Activated naive CD8-positive, alpha-beta T cell treated with anti-CD3 and anti-CD28 coated beads, Interleukin-2, amount 50 U/mL, for 24 hours (primary cell): Measurements from ENCODE around the gene APOL1.

Experiments
- ATAC-seq: fragments of 150-1000 bp; cut with Tn5 transposase; one replicate; pipeline ENCODE4 v1.10.0; 2021
- DNase-seq: peaks from one replicate; pipeline ENCODE4 v3.0.0; 2021
- H3K27ac Mint-ChIP-seq: one replicate; pipeline ENCODE4 v1.8.0; 2021; ENCODE audit warnings: mild to moderate bottlenecking, mixed read lengths
- H3K27me3 Mint-ChIP-seq: one replicate; pipeline ENCODE4 v1.8.0; 2021; ENCODE audit warnings: mixed read lengths
- H3K36me3 Mint-ChIP-seq: one replicate; pipeline ENCODE4 v1.8.0; 2021; ENCODE audit warnings: low read depth, mixed read lengths
- H3K4me1 Mint-ChIP-seq: one replicate; pipeline ENCODE4 v1.8.0; 2021; ENCODE audit warnings: mixed read lengths
- H3K4me3 Mint-ChIP-seq: one replicate; pipeline ENCODE4 v1.8.0; 2021; ENCODE audit warnings: mild to moderate bottlenecking, moderate library complexity, mixed read lengths
- H3K9me3 Mint-ChIP-seq: one replicate; pipeline ENCODE4 v1.8.0; 2021; ENCODE audit warnings: mixed read lengths

APOL1 gene

GRCh38 chr22:36294293-36294620 is 41.3 kb downstream of the APOL1 start:
- Mint-ChIP-seq H3K4me1 (peaks cover 26% of the 10 kb centered on the region), H3K9me3 (no peaks in the 10 kb centered on the region), H3K36me3 (peaks cover 81% of the 10 kb centered on the region), H3K4me3 (no peak overlapping the region), H3K27ac (no peak overlapping the region), H3K27me3 (no peaks in the 10 kb centered on the region)
- DNase-seq: no peak
- ATAC-seq: no peak

DNA sequence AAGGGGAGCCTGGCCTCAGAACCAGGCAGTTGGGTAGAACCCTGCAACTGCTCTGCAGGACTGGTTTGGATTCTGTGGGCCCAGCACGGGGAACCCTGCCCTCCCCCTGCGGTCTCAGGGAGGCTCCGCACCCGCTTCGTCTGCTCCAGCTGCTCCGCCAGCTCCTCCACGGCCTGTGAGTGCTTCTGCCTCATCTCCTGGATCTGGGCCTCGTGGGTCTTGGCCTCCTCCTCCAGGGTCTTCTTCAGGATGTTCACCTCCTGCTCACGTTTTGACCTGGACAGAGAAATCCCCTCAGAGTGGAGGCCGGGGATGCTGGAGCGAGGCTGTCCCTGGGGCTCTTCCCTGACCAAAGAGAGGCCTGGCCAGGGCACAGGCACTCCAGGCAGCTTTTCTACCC is 41.9 kb downstream of the APOL1 start:
- peaks cover 80% of the 10 kb centered on the region for H3K36me3 Mint-ChIP-seq
- DNase-seq (no peak), ATAC-seq (no peak)
- H3K4me3 Mint-ChIP-seq: no peak overlapping the region
- H3K4me1 Mint-ChIP-seq: peaks cover 26% of the 10 kb centered on the region
- H3K9me3 Mint-ChIP-seq: no peaks in the 10 kb centered on the region
- H3K27ac Mint-ChIP-seq: no peak overlapping the region
- no peaks in the 10 kb centered on the region for H3K27me3 Mint-ChIP-seq

GRCh38 chr22:36295247-36295646 is 42.3 kb downstream of the APOL1 start:
- peaks cover 23% of the 10 kb centered on the region for H3K4me1 Mint-ChIP-seq
- H3K4me3 Mint-ChIP-seq: no peak overlapping the region
- ATAC-seq (no peak), DNase-seq (no peak)
- no peaks in the 10 kb centered on the region for H3K27me3 Mint-ChIP-seq
- H3K9me3 Mint-ChIP-seq: no peaks in the 10 kb centered on the region
- no peak overlapping the region for H3K27ac Mint-ChIP-seq
- peaks cover 77% of the 10 kb centered on the region for H3K36me3 Mint-ChIP-seq

- H3K9me3 Mint-ChIP-seq: no peaks in the 10 kb centered on the region
- H3K4me1 Mint-ChIP-seq: peaks cover 25% of the 10 kb centered on the region
- H3K27ac Mint-ChIP-seq: no peak overlapping the region
- DNase-seq: no peak
- H3K36me3 Mint-ChIP-seq: peaks cover 84% of the 10 kb centered on the region
- H3K4me3 Mint-ChIP-seq: no peak overlapping the region
- no peaks in the 10 kb centered on the region for H3K27me3 Mint-ChIP-seq
- no peak for ATAC-seq
These were observed 43.8 kb downstream of the APOL1 start for GRCh38 chr22:36296690-36297089.

DNA sequence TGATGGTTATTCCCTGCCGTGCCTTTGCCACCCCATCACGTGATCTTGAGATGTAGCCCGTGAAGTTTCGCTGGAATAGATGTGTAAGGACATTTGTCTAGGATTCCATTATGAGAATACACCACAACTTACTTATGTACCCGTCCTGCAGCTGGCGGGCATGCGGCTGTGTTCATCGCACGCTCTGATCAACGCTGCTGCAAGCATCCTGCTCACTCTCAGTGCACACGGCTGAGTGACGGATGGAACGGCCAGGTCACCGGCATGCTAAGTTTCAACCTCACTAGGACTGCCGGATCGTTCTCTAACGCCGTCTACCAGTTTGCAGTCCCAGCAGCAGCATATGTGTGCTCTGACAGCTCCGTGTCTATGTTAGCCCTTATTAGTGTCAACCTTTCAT is 44.6 kb downstream of the APOL1 start:
- no peaks in the 10 kb centered on the region for H3K9me3 Mint-ChIP-seq
- H3K27me3 Mint-ChIP-seq: no peaks in the 10 kb centered on the region
- peak overlapping the region; percentile 71 for H3K27ac Mint-ChIP-seq
- H3K4me1 Mint-ChIP-seq: peaks cover 23% of the 10 kb centered on the region
- no peak for DNase-seq
- no peak overlapping the region for H3K4me3 Mint-ChIP-seq
- ATAC-seq: no peak
- H3K36me3 Mint-ChIP-seq: peaks cover 79% of the 10 kb centered on the region

DNA sequence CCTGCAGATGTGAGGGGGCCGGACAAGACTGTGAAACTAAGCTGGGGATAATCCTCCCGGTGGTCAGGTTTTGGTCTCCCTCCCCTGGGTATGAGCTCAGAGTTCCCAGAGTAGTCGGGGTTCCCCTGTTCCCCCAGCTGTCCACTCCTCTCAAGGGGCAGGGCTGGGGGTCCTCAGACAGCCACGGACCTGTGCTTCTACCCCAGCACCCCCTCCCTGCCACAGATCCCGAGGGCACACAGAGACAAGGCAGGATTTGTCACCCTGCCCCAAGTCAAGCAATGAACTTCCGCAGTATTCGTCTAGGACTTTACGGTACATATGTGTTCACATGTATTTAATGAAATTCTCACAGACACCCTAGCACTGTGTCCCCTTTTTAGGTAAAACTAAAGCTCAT is 45.2 kb downstream of the APOL1 start:
- H3K27ac Mint-ChIP-seq: peak overlapping the region; percentile 65
- ATAC-seq: no peak
- no peak overlapping the region for H3K4me3 Mint-ChIP-seq
- peaks cover 23% of the 10 kb centered on the region for H3K4me1 Mint-ChIP-seq
- H3K27me3 Mint-ChIP-seq: no peaks in the 10 kb centered on the region
- no peak for DNase-seq
- H3K36me3 Mint-ChIP-seq: peaks cover 77% of the 10 kb centered on the region
- no peaks in the 10 kb centered on the region for H3K9me3 Mint-ChIP-seq

- ATAC-seq (no peak), DNase-seq (no peak)
- Mint-ChIP-seq H3K4me3 (no peak overlapping the region), H3K4me1 (peaks cover 23% of the 10 kb centered on the region), H3K36me3 (peaks cover 75% of the 10 kb centered on the region), H3K27me3 (no peaks in the 10 kb centered on the region), H3K27ac (peak overlapping the region; percentile 65), H3K9me3 (no peaks in the 10 kb centered on the region)
These were observed 45.7 kb downstream of the APOL1 start for GRCh38 chr22:36298601-36299000.

DNA sequence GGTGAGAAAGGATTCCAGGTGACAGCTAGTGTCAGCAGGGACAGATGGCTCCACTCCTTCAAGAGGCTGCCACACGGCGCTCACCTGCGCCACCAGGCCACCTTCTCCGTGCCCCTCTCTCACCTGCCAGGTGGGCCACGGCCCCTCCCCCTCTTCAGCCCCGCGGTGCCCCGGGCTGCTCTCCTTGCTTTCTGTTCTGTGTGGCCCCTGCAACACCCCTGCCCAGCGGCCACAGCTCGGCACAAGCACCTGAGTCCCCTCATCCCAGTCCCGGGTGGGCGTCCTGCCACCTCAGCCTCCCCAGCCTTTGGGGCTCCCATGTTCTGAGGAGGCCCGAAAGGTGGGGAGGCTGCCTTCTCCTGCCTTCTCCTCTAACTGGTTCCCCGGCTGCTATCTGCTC is 46.4 kb downstream of the APOL1 start:
- no peak for DNase-seq
- no peak overlapping the region for H3K4me3 Mint-ChIP-seq
- H3K27me3 Mint-ChIP-seq: no peaks in the 10 kb centered on the region
- H3K9me3 Mint-ChIP-seq: no peaks in the 10 kb centered on the region
- H3K4me1 Mint-ChIP-seq: peaks cover 24% of the 10 kb centered on the region
- ATAC-seq: no peak
- H3K36me3 Mint-ChIP-seq: peaks cover 74% of the 10 kb centered on the region
- peak overlapping the region; percentile 31 for H3K27ac Mint-ChIP-seq

DNA sequence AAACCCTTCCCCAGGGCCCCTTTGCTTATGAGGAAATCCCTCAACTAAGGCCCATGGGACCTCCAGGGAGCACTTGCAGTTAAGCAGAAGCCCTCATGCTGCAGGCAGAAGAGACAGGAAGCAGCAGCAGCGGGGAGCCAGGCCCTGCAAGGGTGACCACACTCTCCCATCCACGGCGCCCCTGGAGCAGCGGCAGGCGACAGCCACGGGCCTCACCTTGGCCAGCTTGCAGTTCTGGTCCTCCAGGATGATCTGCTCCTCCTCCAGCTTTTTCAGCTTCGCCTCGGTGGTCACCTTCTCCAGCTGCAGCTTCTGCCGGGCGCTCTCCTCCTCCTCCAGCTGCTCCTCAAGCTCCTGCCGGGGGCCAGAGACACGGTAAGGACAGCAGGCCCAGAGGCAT is 47.0 kb downstream of the APOL1 start:
- Mint-ChIP-seq H3K9me3 (no peaks in the 10 kb centered on the region), H3K4me1 (peaks cover 21% of the 10 kb centered on the region), H3K36me3 (peaks cover 69% of the 10 kb centered on the region)

DNA sequence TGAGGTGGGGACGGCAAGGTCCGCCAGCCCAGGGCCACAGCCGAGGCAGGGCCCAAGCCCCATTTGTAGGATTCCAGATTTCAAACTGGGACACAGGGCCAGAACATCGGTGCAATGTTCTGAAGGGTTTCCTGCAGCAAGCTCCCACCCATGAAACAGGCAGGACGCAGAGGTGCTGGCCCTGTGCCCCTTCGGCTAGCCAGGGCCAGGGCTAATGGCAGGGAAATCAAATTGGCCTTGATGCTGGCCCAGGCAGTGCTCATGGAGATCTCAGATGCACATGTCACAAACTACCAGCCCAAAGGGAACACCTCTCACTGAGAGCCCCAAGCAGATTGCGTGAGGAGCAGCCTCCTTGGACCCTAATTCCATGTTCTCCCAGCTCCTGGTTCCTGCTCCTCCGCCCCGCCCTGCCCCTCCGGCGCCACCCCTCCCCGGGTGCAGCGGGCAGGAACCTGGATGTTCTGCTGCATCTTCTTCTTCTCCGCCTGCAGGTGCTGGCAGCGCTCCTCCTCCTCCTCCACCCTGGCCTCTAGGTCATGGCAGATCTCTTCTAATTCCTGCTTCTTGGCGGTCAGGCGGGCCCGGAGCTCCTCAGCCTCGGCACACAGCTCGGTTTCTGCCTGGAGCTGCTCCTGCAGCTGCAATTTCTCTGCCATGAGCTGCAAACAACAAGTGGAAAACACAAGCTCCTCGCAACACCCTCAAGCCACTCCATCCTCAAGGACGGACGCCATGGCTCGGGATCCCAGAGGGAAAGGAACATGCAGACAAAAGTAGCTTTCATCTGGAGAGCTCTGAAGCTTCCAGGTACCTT is 47.7 kb downstream of the APOL1 start:
- no peak for DNase-seq
- no peak for ATAC-seq
- H3K27me3 Mint-ChIP-seq: no peaks in the 10 kb centered on the region
- H3K4me1 Mint-ChIP-seq: peaks cover 21% of the 10 kb centered on the region
- H3K27ac Mint-ChIP-seq: peak overlapping the region; percentile 64
- H3K4me3 Mint-ChIP-seq: no peak overlapping the region
- H3K9me3 Mint-ChIP-seq: no peaks in the 10 kb centered on the region
- H3K36me3 Mint-ChIP-seq: peaks cover 69% of the 10 kb centered on the region

More for the DNA sequence above, 47.0 kb downstream of the APOL1 start:
- ATAC-seq (no peak), DNase-seq (no peak)
- no peak overlapping the region for H3K4me3 Mint-ChIP-seq
- no peak overlapping the region for H3K27ac Mint-ChIP-seq
- H3K27me3 Mint-ChIP-seq: no peaks in the 10 kb centered on the region

DNA sequence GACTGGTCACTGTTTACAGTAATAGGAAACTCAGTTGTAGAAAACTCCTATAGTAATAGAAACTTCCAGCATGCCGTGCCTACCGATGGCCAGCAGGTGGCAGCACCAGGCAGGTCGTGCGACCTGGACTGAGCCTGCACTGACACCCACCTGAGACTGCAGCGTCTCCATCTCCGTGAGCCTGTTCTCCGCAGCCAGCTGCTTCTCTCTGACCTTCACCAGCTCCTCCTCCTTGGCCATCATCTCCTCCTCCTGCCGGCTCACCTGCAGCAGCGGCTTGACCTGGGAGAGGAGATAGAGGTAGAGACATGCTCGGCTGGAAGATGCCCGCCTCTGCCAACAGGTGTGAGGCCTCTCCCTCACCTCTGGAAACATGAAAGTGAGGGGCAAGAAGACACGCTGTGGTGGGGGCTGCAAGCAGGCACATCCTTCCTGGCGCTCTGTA is 48.5 kb downstream of the APOL1 start:
- peaks cover 67% of the 10 kb centered on the region for H3K36me3 Mint-ChIP-seq

DNA sequence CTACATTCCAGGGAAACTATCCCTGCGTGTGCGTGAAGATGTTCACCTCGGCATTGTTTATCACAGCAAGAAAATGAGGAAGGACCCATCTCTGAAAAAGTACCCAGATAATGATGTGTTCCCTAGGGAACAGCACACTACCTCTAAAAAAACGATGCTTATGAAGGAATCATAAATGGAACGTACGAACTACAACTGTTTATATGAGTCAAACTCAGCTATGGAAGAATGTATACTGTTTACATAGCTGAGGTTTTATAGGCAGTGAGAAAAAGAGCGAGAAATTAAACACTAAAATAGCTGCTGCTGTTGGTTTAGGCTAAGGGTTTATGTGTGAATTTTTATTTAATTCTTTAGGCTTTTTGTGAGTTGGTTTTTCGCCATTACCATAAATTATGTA is 48.9 kb downstream of the APOL1 start:
- Mint-ChIP-seq H3K27ac (peak overlapping the region; percentile 55), H3K4me1 (peaks cover 21% of the 10 kb centered on the region), H3K27me3 (no peaks in the 10 kb centered on the region), H3K9me3 (no peaks in the 10 kb centered on the region), H3K36me3 (peaks cover 67% of the 10 kb centered on the region), H3K4me3 (no peak overlapping the region)
- no peak for ATAC-seq
- DNase-seq: no peak

More for the DNA sequence above, 48.5 kb downstream of the APOL1 start:
- Mint-ChIP-seq H3K4me1 (peaks cover 21% of the 10 kb centered on the region), H3K4me3 (no peak overlapping the region), H3K27ac (peak overlapping the region; percentile 64), H3K27me3 (no peaks in the 10 kb centered on the region), H3K9me3 (no peaks in the 10 kb centered on the region)
- peak; percentile 79 for ATAC-seq
- peak; percentile 84 for DNase-seq

GRCh38 chr22:36302439-36303114 is 49.6 kb downstream of the APOL1 start:
- peaks cover 64% of the 10 kb centered on the region for H3K36me3 Mint-ChIP-seq
- no peak for ATAC-seq
- H3K4me1 Mint-ChIP-seq: peaks cover 17% of the 10 kb centered on the region
- H3K27ac Mint-ChIP-seq: no peak overlapping the region
- H3K27me3 Mint-ChIP-seq: no peaks in the 10 kb centered on the region
- no peak for DNase-seq
- no peaks in the 10 kb centered on the region for H3K9me3 Mint-ChIP-seq
- no peak overlapping the region for H3K4me3 Mint-ChIP-seq

DNA sequence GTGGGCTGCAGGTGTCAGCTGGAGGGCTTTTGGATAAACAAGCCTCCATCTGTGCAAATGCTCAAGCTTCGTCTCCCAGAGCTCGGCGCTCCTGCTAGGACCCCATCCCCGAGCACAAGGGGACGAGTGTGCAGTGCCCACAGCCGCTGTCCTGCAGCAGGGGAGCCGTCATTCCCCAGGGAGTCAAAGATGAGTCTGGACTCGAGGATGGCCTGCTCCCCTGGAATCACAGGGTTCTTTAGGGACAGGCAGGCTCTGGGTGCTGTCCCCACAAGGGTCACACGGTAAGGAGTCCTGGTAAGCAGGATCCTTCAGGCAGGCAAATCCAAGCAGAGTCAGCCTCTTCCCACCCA is 50.2 kb downstream of the APOL1 start:
- Mint-ChIP-seq H3K27ac (peak overlapping the region; percentile 39), H3K9me3 (no peaks in the 10 kb centered on the region), H3K36me3 (peaks cover 63% of the 10 kb centered on the region)

DNA sequence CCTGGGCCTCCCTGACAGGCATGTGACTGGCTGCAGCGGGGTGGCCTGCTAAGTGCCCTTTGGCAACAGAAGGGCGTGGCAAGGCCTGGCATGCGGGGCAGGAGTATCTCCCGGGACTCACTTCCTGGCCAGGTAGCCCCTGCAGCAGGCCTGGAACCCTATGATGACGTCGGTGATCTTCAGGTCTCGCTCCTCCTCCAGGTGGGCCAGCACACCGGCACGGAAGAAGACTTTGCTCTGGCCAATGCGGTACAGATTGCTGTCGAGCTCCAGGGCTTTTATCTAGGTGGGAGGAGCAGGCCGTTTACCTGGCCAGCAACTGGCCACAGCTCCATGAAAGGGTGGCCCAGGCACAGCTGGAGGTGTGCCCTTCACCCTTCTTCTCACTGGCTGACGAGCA is 50.9 kb downstream of the APOL1 start:
- Mint-ChIP-seq H3K27ac (no peak overlapping the region), H3K27me3 (no peaks in the 10 kb centered on the region), H3K4me3 (no peak overlapping the region), H3K9me3 (no peaks in the 10 kb centered on the region), H3K4me1 (peaks cover 17% of the 10 kb centered on the region), H3K36me3 (peaks cover 64% of the 10 kb centered on the region)
- DNase-seq: no peak
- no peak for ATAC-seq

More for the DNA sequence above, 50.2 kb downstream of the APOL1 start:
- Mint-ChIP-seq H3K4me3 (no peak overlapping the region), H3K4me1 (peaks cover 17% of the 10 kb centered on the region), H3K27me3 (no peaks in the 10 kb centered on the region)
- DNase-seq: no peak
- ATAC-seq: no peak
